ENCODE measurements around the gene COX11.

DNA sequence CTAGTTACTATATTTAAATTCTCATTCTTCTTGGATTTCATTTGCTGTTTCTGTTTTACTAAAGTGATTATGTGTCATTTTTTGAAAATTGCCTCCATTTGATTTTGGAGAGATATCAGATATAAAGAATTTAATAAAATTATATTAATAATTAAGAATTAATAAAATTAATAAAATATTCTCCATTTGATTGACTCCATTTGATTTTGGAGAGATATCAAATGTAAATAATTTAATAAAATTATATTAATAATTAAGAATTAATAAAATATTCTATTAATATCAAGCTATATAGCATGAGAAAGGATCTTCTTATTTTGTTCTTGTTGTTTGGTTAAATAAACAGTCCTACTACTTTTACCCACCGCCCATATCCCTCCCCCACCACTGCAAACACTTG, 23.1 kb upstream of the COX11 start:
- no peak for TF ChIP-seq MAX (IDR thresholded peaks at IDR 0.05; ENCODE audit: low read depth, low read length)
- TF ChIP-seq, protein P1, sequence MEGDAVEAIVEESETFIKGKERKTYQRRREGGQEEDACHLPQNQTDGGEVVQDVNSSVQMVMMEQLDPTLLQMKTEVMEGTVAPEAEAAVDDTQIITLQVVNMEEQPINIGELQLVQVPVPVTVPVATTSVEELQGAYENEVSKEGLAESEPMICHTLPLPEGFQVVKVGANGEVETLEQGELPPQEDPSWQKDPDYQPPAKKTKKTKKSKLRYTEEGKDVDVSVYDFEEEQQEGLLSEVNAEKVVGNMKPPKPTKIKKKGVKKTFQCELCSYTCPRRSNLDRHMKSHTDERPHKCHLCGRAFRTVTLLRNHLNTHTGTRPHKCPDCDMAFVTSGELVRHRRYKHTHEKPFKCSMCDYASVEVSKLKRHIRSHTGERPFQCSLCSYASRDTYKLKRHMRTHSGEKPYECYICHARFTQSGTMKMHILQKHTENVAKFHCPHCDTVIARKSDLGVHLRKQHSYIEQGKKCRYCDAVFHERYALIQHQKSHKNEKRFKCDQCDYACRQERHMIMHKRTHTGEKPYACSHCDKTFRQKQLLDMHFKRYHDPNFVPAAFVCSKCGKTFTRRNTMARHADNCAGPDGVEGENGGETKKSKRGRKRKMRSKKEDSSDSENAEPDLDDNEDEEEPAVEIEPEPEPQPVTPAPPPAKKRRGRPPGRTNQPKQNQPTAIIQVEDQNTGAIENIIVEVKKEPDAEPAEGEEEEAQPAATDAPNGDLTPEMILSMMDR (IDR thresholded peaks at IDR 0.05; ENCODE audit: low read depth, low read length), result no peak
